AG09319 (cell line): Measurements from ENCODE around the gene EZR.

ENCODE experiments used
- DNase-seq: peaks from one replicate; pipeline ENCODE4 v3.0.0-alpha.2; 2010; ENCODE audit warnings: low read depth; ENCODE audit errors: extremely low read depth
- CTCF ChIP-seq: IDR thresholded peaks from 2 replicates; pipeline ENCODE4 v1.5.1; 2011; ENCODE audit warnings: low read depth, mild to moderate bottlenecking, inconsistent platforms, low read length, moderate library complexity

EZR gene

GRCh38 chr6:158815379-158815724, 3.8 kb downstream of the EZR start:
- TF ChIP-seq CTCF = no peak
- no peak for DNase-seq

- TF ChIP-seq CTCF = no peak
- DNase-seq = no peak
These were observed 6.1 kb downstream of the EZR start for GRCh38 chr6:158813032-158813431.

GRCh38 chr6:158812611-158813010, 6.6 kb downstream of the EZR start:
- TF ChIP-seq CTCF = no peak
- no peak for DNase-seq

GRCh38 chr6:158810155-158811095, 8.7 kb downstream of the EZR start:
- TF ChIP-seq CTCF = no peak
- DNase-seq = no peak

- no peak for TF ChIP-seq CTCF
- DNase-seq = no peak
These were observed 10.1 kb downstream of the EZR start for GRCh38 chr6:158808941-158809678.

- TF ChIP-seq CTCF = no peak
- no peak for DNase-seq
These were observed 10.7 kb downstream of the EZR start for GRCh38 chr6:158808442-158808833.
